ENCODE results near the gene GSTT2B. TPM values are rescaled to one million over a fixed set of nuclear protein-coding genes. Genes with fewer than 3 reads are reported as not detected.
"Not testable (repeated sequence)": the region's sequence is repeated elsewhere in the genome, so short reads cannot be mapped to it uniquely, and the experiment has no call there.

GSTT2B gene
- total RNA-seq, 2 experiments from 2014 or later = not detected

DNA sequence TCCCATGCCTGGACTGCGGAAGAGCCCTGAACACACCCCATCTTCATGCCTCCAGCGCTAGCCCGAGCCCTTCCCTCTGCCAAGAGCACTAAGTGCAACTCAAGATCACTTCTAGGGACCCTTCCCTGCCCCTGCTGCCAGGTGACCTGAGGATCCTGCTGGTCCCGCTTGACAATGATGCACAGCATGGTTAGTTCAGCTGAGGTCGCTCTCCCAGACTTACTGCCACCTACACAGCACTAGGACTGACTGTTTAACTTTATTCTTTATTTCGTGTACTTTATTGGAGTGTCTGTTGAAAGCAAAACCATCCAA is 6.0 kb downstream of the GSTT2B start:
- H3K27ac Mint-ChIP-seq; CTCF ChIA-PET; H3K27me3 Mint-ChIP-seq (ENCODE audit: low read depth); H3K4me3 Mint-ChIP-seq; H3K9me3 Mint-ChIP-seq; DNase-seq; H3K36me3 Mint-ChIP-seq (ENCODE audit: low read depth); H3K4me1 Mint-ChIP-seq (ENCODE audit: low read depth): not testable (repeated sequence)
- intact Hi-C loops (cut with micrococcal nuclease) = loop anchor here (5.0 kb wide), 1 partner anchor 93 kb away; no protein-coding TSS in a partner anchor

GRCh38 chr22:23954193-23954990 is 6.6 kb downstream of the GSTT2B start:
- DNase-seq; H3K27ac Mint-ChIP-seq; H3K4me3 Mint-ChIP-seq; H3K27me3 Mint-ChIP-seq (ENCODE audit: low read depth); H3K4me1 Mint-ChIP-seq (ENCODE audit: low read depth); H3K9me3 Mint-ChIP-seq; CTCF ChIA-PET; intact Hi-C loops (cut with micrococcal nuclease); H3K36me3 Mint-ChIP-seq (ENCODE audit: low read depth): not testable (repeated sequence)

- intact Hi-C loops (cut with micrococcal nuclease); H3K36me3 Mint-ChIP-seq (ENCODE audit: low read depth); H3K4me1 Mint-ChIP-seq (ENCODE audit: low read depth); DNase-seq; H3K4me3 Mint-ChIP-seq; H3K9me3 Mint-ChIP-seq; H3K27ac Mint-ChIP-seq; CTCF ChIA-PET; H3K27me3 Mint-ChIP-seq (ENCODE audit: low read depth): not testable (repeated sequence)
Measured at GRCh38 chr22:23953485-23953884, 7.5 kb downstream of the GSTT2B start.

GRCh38 chr22:23952794-23953405 is 8.1 kb downstream of the GSTT2B start:
- H3K4me1 Mint-ChIP-seq (ENCODE audit: low read depth); intact Hi-C loops (cut with micrococcal nuclease); H3K36me3 Mint-ChIP-seq (ENCODE audit: low read depth); H3K9me3 Mint-ChIP-seq; H3K4me3 Mint-ChIP-seq; H3K27me3 Mint-ChIP-seq (ENCODE audit: low read depth); DNase-seq; H3K27ac Mint-ChIP-seq; CTCF ChIA-PET: not testable (repeated sequence)

GRCh38 chr22:23951383-23951782 is 9.6 kb downstream of the GSTT2B start:
- DNase-seq; H3K4me1 Mint-ChIP-seq (ENCODE audit: low read depth); H3K36me3 Mint-ChIP-seq (ENCODE audit: low read depth); H3K27me3 Mint-ChIP-seq (ENCODE audit: low read depth); H3K27ac Mint-ChIP-seq; H3K9me3 Mint-ChIP-seq; H3K4me3 Mint-ChIP-seq; intact Hi-C loops (cut with micrococcal nuclease): not testable (repeated sequence)
- CTCF ChIA-PET = interaction anchor here (0.6 kb wide), 1 partner anchor 64 kb away, joined by 4 read pairs; no protein-coding TSS in a partner anchor

DNA sequence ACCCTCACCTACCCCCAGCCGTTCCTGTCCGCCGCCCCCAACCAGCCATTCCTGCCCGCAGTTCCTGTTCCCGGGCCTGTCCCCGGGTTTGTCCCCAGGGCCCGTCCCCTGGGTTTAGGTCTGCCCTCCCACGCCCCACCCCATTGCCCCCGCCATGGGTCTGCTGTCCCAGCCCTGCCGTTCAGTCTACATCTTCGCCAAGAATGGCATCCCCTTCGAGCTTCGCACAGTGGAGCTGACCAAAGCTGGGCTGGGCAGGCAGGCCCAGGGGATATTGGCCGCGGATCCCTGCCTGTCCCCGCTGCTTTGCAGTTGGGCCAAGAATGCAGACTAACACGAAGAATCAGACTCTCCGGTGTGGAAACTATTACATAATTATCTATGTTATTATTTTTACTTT is 11.2 kb downstream of the GSTT2B start:
- H3K4me3 Mint-ChIP-seq, CTCF ChIA-PET: not testable (repeated sequence)

GRCh38 chr22:23947391-23947790 is 13.6 kb downstream of the GSTT2B start:
- H3K9me3 Mint-ChIP-seq; H3K4me1 Mint-ChIP-seq (ENCODE audit: low read depth); H3K4me3 Mint-ChIP-seq; CTCF ChIA-PET; DNase-seq; H3K36me3 Mint-ChIP-seq (ENCODE audit: low read depth); H3K27me3 Mint-ChIP-seq (ENCODE audit: low read depth); intact Hi-C loops (cut with micrococcal nuclease); H3K27ac Mint-ChIP-seq: not testable (repeated sequence)

More for the DNA sequence above, 11.2 kb downstream of the GSTT2B start:
- H3K27me3 Mint-ChIP-seq (ENCODE audit: low read depth); H3K9me3 Mint-ChIP-seq; DNase-seq; intact Hi-C loops (cut with micrococcal nuclease); H3K27ac Mint-ChIP-seq; H3K36me3 Mint-ChIP-seq (ENCODE audit: low read depth); H3K4me1 Mint-ChIP-seq (ENCODE audit: low read depth): not testable (repeated sequence)

DNA sequence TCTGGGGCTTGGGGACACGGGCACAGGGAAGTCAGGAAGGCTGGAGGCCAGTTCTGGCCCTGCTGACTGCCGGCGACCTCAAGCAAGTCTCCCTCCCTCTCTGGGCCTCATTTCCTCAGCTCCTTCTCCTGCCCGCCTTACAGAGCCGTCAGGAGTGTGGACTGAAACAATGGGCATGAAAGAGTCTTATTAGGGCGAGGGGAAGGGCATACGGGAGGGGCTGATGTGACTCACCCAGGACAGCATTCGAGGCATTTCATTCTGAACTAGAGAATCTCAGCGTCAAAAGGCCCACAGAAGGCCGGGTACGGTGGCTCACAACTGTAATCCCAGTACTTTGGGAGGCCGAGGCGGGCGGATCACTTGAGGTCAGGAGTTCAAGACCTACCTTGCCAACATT is 20.8 kb downstream of the GSTT2B start:
- H3K27me3 Mint-ChIP-seq (ENCODE audit: low read depth); H3K9me3 Mint-ChIP-seq; CTCF ChIA-PET; H3K36me3 Mint-ChIP-seq (ENCODE audit: low read depth); H3K4me3 Mint-ChIP-seq; DNase-seq; intact Hi-C loops (cut with micrococcal nuclease); H3K4me1 Mint-ChIP-seq (ENCODE audit: low read depth); H3K27ac Mint-ChIP-seq: not testable (repeated sequence)

DNA sequence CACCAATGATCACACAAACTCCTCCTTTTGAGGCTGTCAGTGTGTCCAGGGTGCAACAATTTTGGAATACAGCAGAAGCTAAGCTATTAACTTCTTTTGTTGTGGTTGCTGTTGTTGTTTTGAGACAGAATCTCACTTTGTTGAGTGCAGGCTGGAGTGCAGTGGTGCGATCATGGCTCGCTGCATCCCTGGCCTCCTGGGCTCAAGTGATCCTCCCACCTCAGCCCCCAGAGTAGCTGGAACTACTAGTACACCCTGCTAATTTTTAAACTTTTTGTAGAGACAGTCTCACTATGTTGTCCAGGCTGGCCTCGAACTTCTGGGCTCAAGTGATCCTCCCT is 22.0 kb downstream of the GSTT2B start:
- no peak overlapping the region for H3K27ac Mint-ChIP-seq
- H3K4me1 Mint-ChIP-seq (ENCODE audit: low read depth) = no peaks in the 10 kb centered on the region
- DNase-seq = no peak
- H3K27me3 Mint-ChIP-seq (ENCODE audit: low read depth) = no peaks in the 10 kb centered on the region
- no peaks in the 10 kb centered on the region for H3K36me3 Mint-ChIP-seq (ENCODE audit: low read depth)
- H3K9me3 Mint-ChIP-seq = no peaks in the 10 kb centered on the region
- CTCF ChIA-PET = no interaction called here
- H3K4me3 Mint-ChIP-seq = no peak overlapping the region
- intact Hi-C loops (cut with micrococcal nuclease) = no loop called here

GRCh38 chr22:23938328-23939016 is 22.5 kb downstream of the GSTT2B start:
- no peak overlapping the region for H3K27ac Mint-ChIP-seq
- H3K4me3 Mint-ChIP-seq = no peak overlapping the region
- DNase-seq = no peak
- no peaks in the 10 kb centered on the region for H3K36me3 Mint-ChIP-seq (ENCODE audit: low read depth)
- no peaks in the 10 kb centered on the region for H3K4me1 Mint-ChIP-seq (ENCODE audit: low read depth)
- H3K9me3 Mint-ChIP-seq = no peaks in the 10 kb centered on the region
- CTCF ChIA-PET = no interaction called here
- intact Hi-C loops (cut with micrococcal nuclease) = no loop called here
- H3K27me3 Mint-ChIP-seq (ENCODE audit: low read depth) = no peaks in the 10 kb centered on the region

DNA sequence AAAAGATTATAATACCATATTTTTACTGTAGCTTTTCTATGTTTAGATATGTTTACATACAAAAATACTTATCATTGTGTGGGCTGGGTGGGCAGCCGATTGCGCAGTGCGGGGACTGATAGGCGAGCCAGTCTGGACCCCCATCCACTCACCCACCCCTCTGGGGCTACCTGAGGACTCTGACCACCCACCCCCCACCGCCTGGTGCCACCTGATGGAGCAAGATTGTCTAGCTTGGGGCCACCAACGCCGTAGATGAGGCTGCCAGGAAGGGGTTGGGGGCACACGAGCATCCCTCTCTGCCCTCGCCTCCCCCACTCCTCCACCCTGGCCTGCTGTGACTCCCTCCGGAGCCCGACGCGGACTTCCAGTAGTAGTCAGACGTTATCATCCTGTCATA is 34.4 kb downstream of the GSTT2B start:
- Mint-ChIP-seq H3K36me3 (ENCODE audit: low read depth) (peaks cover 34% of the 10 kb centered on the region), H3K4me1 (ENCODE audit: low read depth) (no peaks in the 10 kb centered on the region), H3K4me3 (no peak overlapping the region), H3K27me3 (ENCODE audit: low read depth) (no peaks in the 10 kb centered on the region), H3K27ac (no peak overlapping the region), H3K9me3 (peaks cover 6% of the 10 kb centered on the region)
- intact Hi-C loops (cut with micrococcal nuclease) = no loop called here
- no peak for DNase-seq
- CTCF ChIA-PET = no interaction called here

- peaks cover 6% of the 10 kb centered on the region for H3K9me3 Mint-ChIP-seq
- no peaks in the 10 kb centered on the region for H3K4me1 Mint-ChIP-seq (ENCODE audit: low read depth)
- H3K36me3 Mint-ChIP-seq (ENCODE audit: low read depth) = peaks cover 33% of the 10 kb centered on the region
- CTCF ChIA-PET = interaction anchor here (0.6 kb wide), 1 partner anchor 167 kb away, joined by 4 read pairs; no protein-coding TSS in a partner anchor
- intact Hi-C loops (cut with micrococcal nuclease) = no loop called here
- no peaks in the 10 kb centered on the region for H3K27me3 Mint-ChIP-seq (ENCODE audit: low read depth)
- H3K27ac Mint-ChIP-seq = no peak overlapping the region
- no peak for DNase-seq
- no peak overlapping the region for H3K4me3 Mint-ChIP-seq
Measured at GRCh38 chr22:23925020-23925606, 35.9 kb downstream of the GSTT2B start.

- CTCF ChIA-PET = no interaction called here
- intact Hi-C loops (cut with micrococcal nuclease) = no loop called here
- peaks cover 33% of the 10 kb centered on the region for H3K36me3 Mint-ChIP-seq (ENCODE audit: low read depth)
- H3K9me3 Mint-ChIP-seq = peaks cover 6% of the 10 kb centered on the region
- no peak overlapping the region for H3K27ac Mint-ChIP-seq
- no peaks in the 10 kb centered on the region for H3K27me3 Mint-ChIP-seq (ENCODE audit: low read depth)
- H3K4me3 Mint-ChIP-seq = no peak overlapping the region
- no peak for DNase-seq
- H3K4me1 Mint-ChIP-seq (ENCODE audit: low read depth) = no peaks in the 10 kb centered on the region
Measured at GRCh38 chr22:23922921-23923320, 38.1 kb downstream of the GSTT2B start.
